Measurements from ENCODE around the gene SAMD4B. TPM values are rescaled to one million over a fixed set of nuclear protein-coding genes. Genes with fewer than 3 reads are reported as not detected.

SAMD4B gene
- total RNA-seq, 1 experiment from 2014 or later, result 135 TPM

- Histone ChIP-seq H2BK15ac (ENCODE audit: low read depth, low read length) (no peak within 1 kb of the TSS), H3K4ac (ENCODE audit: low read depth, low read length) (no peak within 1 kb of the TSS), H3K27me3 (ENCODE audit: insufficient read depth, low read length) (no peaks in the 10 kb centered on the region), H3K79me1 (ENCODE audit: insufficient read depth, low read depth, low read length, poor library complexity, severe bottlenecking) (no peaks in the 10 kb centered on the region), H4K91ac (ENCODE audit: insufficient read length, low read depth, low read length) (no peak within 1 kb of the TSS), H4K5ac (ENCODE audit: insufficient read length, low read depth, low read length) (no peak within 1 kb of the TSS), H3K79me2 (ENCODE audit: insufficient read depth, low read length) (no peaks in the 10 kb centered on the region), H2BK20ac (ENCODE audit: low read depth, low read length, poor library complexity, severe bottlenecking) (no peak within 1 kb of the TSS), H3T11ph (ENCODE audit: low read length) (no peak within 1 kb of the TSS), H2BK12ac (ENCODE audit: insufficient read length, low read depth, low read length) (no peak within 1 kb of the TSS), H3K14ac (ENCODE audit: insufficient read depth, low read length) (no peak within 1 kb of the TSS), H4K20me1 (ENCODE audit: control insufficient read depth, insufficient read depth, insufficient read length) (no peaks in the 10 kb centered on the region), H2AK5ac (ENCODE audit: insufficient read length, low read length) (no peak within 1 kb of the TSS), H3K4me1 (ENCODE audit: insufficient read depth, low read length) (no peaks in the 10 kb centered on the region), H3K18ac (ENCODE audit: insufficient read length, low read depth, low read length) (no peak within 1 kb of the TSS), H2AFZ (ENCODE audit: low read length) (no peak within 1 kb of the TSS), H3K56ac (ENCODE audit: insufficient read length, low read depth, low read length) (no peak within 1 kb of the TSS), H3K27ac (ENCODE audit: insufficient read length, low read depth, low read length) (no peak within 1 kb of the TSS), H2BK5ac (ENCODE audit: insufficient read length, low read length) (no peak within 1 kb of the TSS), H2BK120ac (ENCODE audit: low read depth, low read length, poor library complexity, severe bottlenecking) (no peak within 1 kb of the TSS), H3K23me2 (ENCODE audit: insufficient read length, low read depth, low read length, poor library complexity, severe bottlenecking) (no peaks in the 10 kb centered on the region), H3K4me2 (ENCODE audit: insufficient read depth, insufficient read length, low read length) (no peak within 1 kb of the TSS), H3K9me3 (ENCODE audit: control insufficient read depth, low read depth, low read length) (no peaks in the 10 kb centered on the region), H3K23ac (ENCODE audit: insufficient read length, low read depth, low read length) (no peak within 1 kb of the TSS), H4K8ac (replicated peaks; ENCODE audit: insufficient read length, low read depth, low read length) (no peak within 1 kb of the TSS), H3K9ac (ENCODE audit: extremely low read depth, insufficient read length, low read length) (no peak within 1 kb of the TSS)
- Mint-ChIP-seq H3K36me3 (ENCODE audit: insufficient read depth in 1 of 3, low read depth in 3 of 3) (no peaks in the 10 kb centered on the region), H3K9me3 (no peaks in the 10 kb centered on the region), H3K4me1 (peaks cover 0 to 14% of the 10 kb centered on the region in 2 experiments; a peak in 2 of 4 replicates), H3K27ac (peak within 1 kb of the TSS in 2 of 3 experiments; percentile 3 to 34; a peak in 3 of 7 replicates), H3K4me3 (no peak within 1 kb of the TSS; a peak in 1 of 5 replicates), H3K27me3 (ENCODE audit: low read depth) (peaks cover 45% of the 10 kb centered on the region)
- WGBS (ENCODE audit: extremely low coverage, insufficient read length, low lambda C conversion rate), result no CpG with 5 or more reads among the region's 11 CpGs
- no peak for DNase-seq
- no peak for TF ChIP-seq CTCF (conservative IDR thresholded peaks at IDR 0.05)
Measured at GRCh38 chr19:39296055-39296645, 46.1 kb upstream of the SAMD4B start, which contains the start of gene IFNL1. IFNL1 (plus strand) TSS chr19:39296407; CDS start chr19:39296422, 15 bp downstream.
